H1 (cell line): Measurements from ENCODE around the gene RNF6. TPM values are rescaled to one million over a fixed set of nuclear protein-coding genes. Genes with fewer than 3 reads are reported as not detected.

ENCODE experiments used
- CTCF ChIA-PET: fragments of 300-600 bp; sonication (Branson Sonifier 250); formaldehyde crosslinking; loops from one replicate; lab custom pipeline; 2021; ENCODE audit not compliant: partially characterized antibody; lab: Charles Lee
- POLR2A ChIA-PET: fragments of 300-600 bp; sonication (Branson Sonifier 250); formaldehyde crosslinking; loops from one replicate; lab custom pipeline; 2021; ENCODE audit warnings: inconsistent platforms; ENCODE audit not compliant: partially characterized antibody; lab: Charles Lee
- DNase-seq, 2 experiments: peaks; one replicate each; pipeline versions ENCODE4 v3.0.0 to v3.0.0-alpha.2; 2010 to 2022; ENCODE audit warnings: low spot score in 2 of 2, low read depth in 1 of 2, mixed read lengths in 1 of 2
- FAIRE-seq: peaks from 2 replicates; lab custom pipeline; 2011; peaks lifted over from hg19 to GRCh38; lab: Jason Lieb, UNC
- H2AFZ ChIP-seq: 2 replicates; pipeline ENCODE4 v1.8.1; 2012; ENCODE audit warnings: low read length, inconsistent platforms
- H2AK5ac ChIP-seq: 2 replicates; pipeline ENCODE4 v1.6.1; 2013; ENCODE audit warnings: low read depth, low read length
- H2BK120ac ChIP-seq: replicated peaks from 2 replicates; pipeline ENCODE3; 2013; ENCODE audit warnings: low read depth, low read length, inconsistent platforms
- H2BK12ac ChIP-seq: 2 replicates; pipeline ENCODE4 v1.6.1; 2013; ENCODE audit warnings: low read depth, low read length
- H2BK15ac ChIP-seq: 2 replicates; pipeline ENCODE4 v1.6.1; 2013; ENCODE audit warnings: low read length
- H2BK20ac ChIP-seq: 2 replicates; pipeline ENCODE4 v1.6.1; 2013; ENCODE audit warnings: low read length
- H2BK5ac ChIP-seq: 2 replicates; pipeline ENCODE4 v1.6.1; 2013; ENCODE audit warnings: low read depth, low read length
- H3K14ac ChIP-seq: 2 replicates; pipeline ENCODE4 v1.6.1; 2013; ENCODE audit warnings: inconsistent platforms; ENCODE audit not compliant: insufficient read length
- H3K18ac ChIP-seq: 2 replicates; pipeline ENCODE4 v1.6.1; 2013; ENCODE audit warnings: low read length; ENCODE audit errors: extremely low read depth
- H3K23ac ChIP-seq: 2 replicates; pipeline ENCODE4 v1.6.1; 2013; ENCODE audit warnings: inconsistent platforms; ENCODE audit not compliant: insufficient read length
- H3K23me2 ChIP-seq: 2 replicates; pipeline ENCODE4 v1.6.1; 2013; ENCODE audit warnings: low read depth, low read length
- H3K27ac ChIP-seq: 2 replicates; pipeline ENCODE4 v1.6.1; 2011; ENCODE audit warnings: low read depth, low read length, inconsistent platforms
- H3K27me3 ChIP-seq, 4 experiments: replicated peaks in 1 of 4; 1 replicate in 1 of 4; 2 replicates in 3 of 4; pipeline versions ENCODE4 v1.6.1 to v1.8.1; 2011 to 2013; ENCODE audit warnings: low read length in 3 of 4, mild to moderate bottlenecking in 3 of 4, inconsistent platforms in 2 of 4, mixed read lengths in 2 of 4, moderate library complexity in 1 of 4; ENCODE audit not compliant: control insufficient read depth in 3 of 4, insufficient read depth in 3 of 4; ENCODE audit errors: extremely low read depth in 1 of 4
- H3K36me3 ChIP-seq, 4 experiments: 2 replicates each; pipeline versions ENCODE4 v1.6.1 to v1.8.1; 2011 to 2013; ENCODE audit warnings: mild to moderate bottlenecking in 4 of 4, low read length in 3 of 4, moderate library complexity in 2 of 4, control low read depth in 1 of 4, inconsistent platforms in 1 of 4; ENCODE audit not compliant: insufficient read depth in 4 of 4, control insufficient read depth in 2 of 4
- H3K4ac ChIP-seq: replicated peaks from 2 replicates; pipeline ENCODE3; 2013; ENCODE audit warnings: low read length, low read depth, mixed read lengths, inconsistent platforms; ENCODE audit not compliant: insufficient read length
- H3K4me1 ChIP-seq, 4 experiments: replicated peaks in 1 of 4; 1 replicate in 1 of 4; 2 replicates in 3 of 4; pipeline versions ENCODE4 v1.6.1 to v1.8.1; 2011 to 2013; ENCODE audit warnings: low read length in 3 of 4, inconsistent platforms in 2 of 4, mixed read lengths in 1 of 4; ENCODE audit not compliant: insufficient read depth in 4 of 4, control insufficient read depth in 3 of 4
- H3K4me2 ChIP-seq, 2 experiments: 2 replicates each; pipeline versions ENCODE4 v1.6.1 to v1.8.1; 2011 to 2013; ENCODE audit warnings: low read depth in 2 of 2, low read length in 2 of 2, control low read depth in 1 of 2, inconsistent platforms in 1 of 2, mild to moderate bottlenecking in 1 of 2; ENCODE audit not compliant: insufficient read depth in 1 of 2
- H3K4me3 ChIP-seq, 4 experiments: fragments of 200-600, 300-600 bp in 1 of 4; sonication (generic), shearing (Covaris generic), sonication (Bioruptor Twin) in 1 of 4; 2 replicates each; pipeline versions ENCODE4 v1.5.1 to v1.8.1; 2011 to 2016; ENCODE audit warnings: low read length in 4 of 4, low read depth in 3 of 4, control low read depth in 2 of 4, inconsistent platforms in 2 of 4, mild to moderate bottlenecking in 2 of 4, mixed read lengths in 1 of 4, moderate library complexity in 1 of 4; ENCODE audit not compliant: insufficient read depth in 2 of 4; ENCODE audit errors: extremely low read depth in 1 of 4
- H3K56ac ChIP-seq: replicated peaks from 2 replicates; pipeline ENCODE3; 2013; ENCODE audit warnings: low read depth, mild to moderate bottlenecking, mixed read lengths, low read length, inconsistent platforms; ENCODE audit not compliant: insufficient read length
- H3K79me1 ChIP-seq: 2 replicates; pipeline ENCODE4 v1.6.1; 2013; ENCODE audit warnings: low read depth, low read length, control low read depth
- H3K79me2 ChIP-seq, 2 experiments: 2 replicates each; pipeline versions ENCODE4 v1.6.1 to v1.8.1; 2012 to 2013; ENCODE audit warnings: low read length in 2 of 2, mild to moderate bottlenecking in 2 of 2, inconsistent platforms in 1 of 2; ENCODE audit not compliant: insufficient read depth in 2 of 2, control insufficient read depth in 1 of 2
- H3K9ac ChIP-seq, 4 experiments: replicated peaks in 1 of 4; 1 replicate in 1 of 4; 2 replicates in 3 of 4; pipeline versions ENCODE4 v1.6.1 to v1.8.1; 2011 to 2013; ENCODE audit warnings: low read depth in 3 of 4, low read length in 3 of 4, control low read depth in 2 of 4, mild to moderate bottlenecking in 2 of 4, moderate library complexity in 2 of 4, inconsistent platforms in 1 of 4; ENCODE audit errors: extremely low read depth in 1 of 4
- H3K9me3 ChIP-seq, 2 experiments: 2 replicates each; pipeline versions ENCODE4 v1.6.1 to v1.8.1; 2012 to 2013; ENCODE audit warnings: mild to moderate bottlenecking in 2 of 2, moderate library complexity in 2 of 2, control low read depth in 1 of 2, inconsistent platforms in 1 of 2, low read depth in 1 of 2, low read length in 1 of 2, mixed read lengths in 1 of 2; ENCODE audit not compliant: insufficient read depth in 2 of 2
- H4K20me1 ChIP-seq, 2 experiments: replicated peaks in 1 of 2; 2 replicates each; pipeline versions ENCODE3 to v1.8.1; 2011 to 2013; ENCODE audit warnings: inconsistent platforms in 2 of 2, low read length in 2 of 2, mild to moderate bottlenecking in 1 of 2; ENCODE audit not compliant: insufficient read depth in 2 of 2, control insufficient read depth in 1 of 2
- H4K5ac ChIP-seq: 2 replicates; pipeline ENCODE4 v1.6.1; 2013; ENCODE audit warnings: low read length, low read depth, mixed read lengths, inconsistent platforms; ENCODE audit not compliant: insufficient read length
- H4K8ac ChIP-seq: 2 replicates; pipeline ENCODE4 v1.8.0; 2013; ENCODE audit warnings: mild to moderate bottlenecking, moderate library complexity, low read length, inconsistent platforms; ENCODE audit not compliant: insufficient read depth; ENCODE audit errors: extremely low read depth
- H4K91ac ChIP-seq: replicated peaks from 2 replicates; pipeline ENCODE3; 2013; ENCODE audit warnings: low read length, mixed read lengths, inconsistent platforms; ENCODE audit not compliant: insufficient read length
- CREB1 ChIP-seq: IDR thresholded peaks from 2 replicates; pipeline ENCODE4 v1.6.1; 2012; ENCODE audit warnings: inconsistent platforms
- EGR1 ChIP-seq: IDR thresholded peaks from 2 replicates; pipeline ENCODE4 v1.6.1; 2011; ENCODE audit warnings: low read depth, low read length, borderline replicate concordance
- RXRA ChIP-seq: IDR thresholded peaks from 2 replicates; pipeline ENCODE4 v1.6.1; 2011; ENCODE audit warnings: low read depth, mild to moderate bottlenecking, low read length, moderate library complexity; ENCODE audit not compliant: insufficient read depth
- SIN3A ChIP-seq, 2 experiments: IDR thresholded peaks in 1 of 2; conservative IDR thresholded peaks in 1 of 2; 2 replicates each; pipeline ENCODE4 v1.6.1; 2011 to 2012; ENCODE audit warnings: low read length in 2 of 2, improper control_type of control experiment in 1 of 2, low read depth in 1 of 2, mild to moderate bottlenecking in 1 of 2
- SP1 ChIP-seq: IDR thresholded peaks from 2 replicates; pipeline ENCODE4 v1.6.1; 2011; ENCODE audit warnings: low read depth, low read length
- TCF12 ChIP-seq: IDR thresholded peaks from 2 replicates; pipeline ENCODE4 v1.6.1; 2011; ENCODE audit warnings: low read depth, mild to moderate bottlenecking, low read length
- TEAD4 ChIP-seq: IDR thresholded peaks from 2 replicates; pipeline ENCODE4 v1.6.1; 2012; ENCODE audit warnings: low read depth, low read length, inconsistent platforms, mixed read lengths
- WGBS, 2 experiments: shearing (Covaris generic) in 1 of 2; methylation state at CpG; one replicate each; pipeline versions ENCODE4 v1.1.6 to v1.1.7; 2013 to 2015; ENCODE audit warnings: low lambda C conversion rate in 2 of 2, mixed read lengths in 2 of 2, inconsistent platforms in 1 of 2, low coverage in 1 of 2, missing lambda C conversion rate in 1 of 2; ENCODE audit not compliant: insufficient replicate concordance in 2 of 2, insufficient coverage in 1 of 2, insufficient read length in 1 of 2; ENCODE audit errors: extremely low coverage in 1 of 2, missing lambda C conversion rate in 1 of 2; 5-methylcytosine and 5-hydroxymethylcytosine counted together
- polyA plus RNA-seq, 7 experiments: library from polyadenylated mRNA; depleted of rRNA in 3 of 7; stranded (reverse) in 5 of 7; unstranded in 2 of 7; fragments of >200 nt in 5 of 7; fragments of 200-250 nt in 2 of 7; gene quantifications; 1 replicate in 5 of 7; 2 replicates in 1 of 7; 4 replicates in 1 of 7; pipeline versions ENCODE4 v1.2.1 to v1.2.3, GENCODE V29; 2011 to 2013; ENCODE audit warnings: missing spikeins in 2 of 7, mixed read lengths in 2 of 7
- total RNA-seq: library from RNA; stranded (reverse); fragmentation: NEBNext Ultra II Directional; extraction: Animal tissue kit (Norgen Biotek cat#: 25700); gene quantifications from 2 replicates; pipeline ENCODE4 v1.2.1, GENCODE V29; 2021
- TF ChIP-seq, protein P1 (sequence below): IDR thresholded peaks from 2 replicates; pipeline ENCODE4 v1.6.1; 2012; ENCODE audit warnings: low read length, inconsistent platforms

RNF6 gene
- total and polyA plus RNA-seq, 2 of the 8 experiments (the other 6 are each of a cell fraction or from before 2014, with no cell fraction given) = 4.0 to 13.8 TPM

GRCh38 chr13:26221399-26221720 is 754 bp downstream of the RNF6 start:
- POLR2A ChIA-PET = interaction anchor here (0.8 to 2.9 kb wide), 3 partner anchors 15 to 36 kb away, joined by 3 to 7 read pairs (median 3); no protein-coding TSS in a partner anchor
- peak; percentile 55 for FAIRE-seq
- Histone ChIP-seq H3K36me3 (peaks cover 0 to 26% (median 19%) of the 10 kb centered on the region in 4 experiments; a peak in 6 of 8 replicates), H2BK15ac (no peak overlapping the region), H3K9me3 (no peaks in the 10 kb centered on the region), H4K8ac (no peak overlapping the region), H3K9ac (peak overlapping the region in 3 of 4 experiments; percentile 48 to 91 (median 60); a peak in 6 of 7 replicates), H4K20me1 (no peaks in the 10 kb centered on the region), H4K5ac (no peak overlapping the region), H2BK20ac (no peak overlapping the region), H2BK12ac (no peak overlapping the region), H3K4me2 (peak overlapping the region; percentile 82 to 92), H3K23me2 (peaks cover 6% of the 10 kb centered on the region; the same call in 1 of the 2 replicates), H2BK5ac (no peak overlapping the region; the same call in 1 of the 2 replicates), H3K79me1 (no peaks in the 10 kb centered on the region), H3K79me2 (peaks cover 0 to 7% of the 10 kb centered on the region in 2 experiments; a peak in 2 of 4 replicates), H2AFZ (peak overlapping the region; percentile 71), H2AK5ac (no peak overlapping the region), H3K23ac (no peak overlapping the region), H3K56ac (no peak overlapping the region), H3K14ac (no peak overlapping the region), H3K4me1 (peaks cover 0 to 2% (median 0%) of the 10 kb centered on the region in 4 experiments; a peak in 2 of 7 replicates), H4K91ac (no peak overlapping the region), H2BK120ac (no peak overlapping the region), H3K27ac (peak overlapping the region; percentile 91), H3K18ac (no peak overlapping the region), H3K27me3 (no peaks in the 10 kb centered on the region), H3K4ac (no peak overlapping the region), H3K4me3 (peak overlapping the region; percentile 87 to 95 (median 92))
- 0% methylated on average over 16 of the region's 16 CpGs; no CpG with 5 or more reads in 1 of the 2 experiments for WGBS, 2 experiments
- CTCF ChIA-PET = interaction anchor here (1.4 to 1.6 kb wide), 2 partner anchors 59 to 155 kb away, joined by 4 read pairs; no protein-coding TSS in a partner anchor
- no peak for DNase-seq
- TF ChIP-seq, protein P1, sequence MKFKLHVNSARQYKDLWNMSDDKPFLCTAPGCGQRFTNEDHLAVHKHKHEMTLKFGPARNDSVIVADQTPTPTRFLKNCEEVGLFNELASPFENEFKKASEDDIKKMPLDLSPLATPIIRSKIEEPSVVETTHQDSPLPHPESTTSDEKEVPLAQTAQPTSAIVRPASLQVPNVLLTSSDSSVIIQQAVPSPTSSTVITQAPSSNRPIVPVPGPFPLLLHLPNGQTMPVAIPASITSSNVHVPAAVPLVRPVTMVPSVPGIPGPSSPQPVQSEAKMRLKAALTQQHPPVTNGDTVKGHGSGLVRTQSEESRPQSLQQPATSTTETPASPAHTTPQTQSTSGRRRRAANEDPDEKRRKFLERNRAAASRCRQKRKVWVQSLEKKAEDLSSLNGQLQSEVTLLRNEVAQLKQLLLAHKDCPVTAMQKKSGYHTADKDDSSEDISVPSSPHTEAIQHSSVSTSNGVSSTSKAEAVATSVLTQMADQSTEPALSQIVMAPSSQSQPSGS = no peak
- TF ChIP-seq CREB1 (no peak), SIN3A (conservative IDR thresholded peaks at IDR 0.05 in 1 of 2, IDR thresholded peaks at IDR 0.05 in 1 of 2; ENCODE audit: low read depth in 1 of 2, low read length in 2 of 2) (0 out of 4 replicates have a peak, but pooled peaks of 1 of the 2 experiments have one; percentile 76), SP1 (no peak), TEAD4 (no peak), RXRA (no peak), EGR1 (no peak), TCF12 (no peak)
